NCI-H2107 (cell line): ENCODE measurements around the gene JTB.

Experiments
- DNase-seq: peaks from one replicate; lab custom pipeline; 2025; lab: John Stamatoyannopoulos, UW

Gene JTB

DNA sequence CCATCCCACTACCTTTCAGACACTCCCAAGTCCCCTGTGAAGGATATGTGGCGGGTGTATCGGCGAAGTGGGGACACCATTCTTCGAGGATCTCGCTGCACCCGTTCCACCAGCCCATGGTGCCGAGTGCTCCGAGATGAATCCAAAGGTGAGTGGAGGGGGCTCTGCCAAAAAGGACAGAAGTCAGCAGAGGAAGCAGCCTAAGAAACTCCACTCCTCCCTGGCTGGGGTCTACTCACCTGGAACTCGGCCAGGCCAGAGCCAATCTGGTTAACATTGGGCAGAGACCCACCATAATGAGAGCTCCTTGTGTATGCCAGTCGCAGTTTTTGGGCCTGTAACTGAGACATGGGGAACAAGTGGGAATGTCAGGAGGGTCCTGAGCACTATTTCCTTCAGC is 22.6 kb downstream of the JTB start:
- DNase-seq = no peak

DNA sequence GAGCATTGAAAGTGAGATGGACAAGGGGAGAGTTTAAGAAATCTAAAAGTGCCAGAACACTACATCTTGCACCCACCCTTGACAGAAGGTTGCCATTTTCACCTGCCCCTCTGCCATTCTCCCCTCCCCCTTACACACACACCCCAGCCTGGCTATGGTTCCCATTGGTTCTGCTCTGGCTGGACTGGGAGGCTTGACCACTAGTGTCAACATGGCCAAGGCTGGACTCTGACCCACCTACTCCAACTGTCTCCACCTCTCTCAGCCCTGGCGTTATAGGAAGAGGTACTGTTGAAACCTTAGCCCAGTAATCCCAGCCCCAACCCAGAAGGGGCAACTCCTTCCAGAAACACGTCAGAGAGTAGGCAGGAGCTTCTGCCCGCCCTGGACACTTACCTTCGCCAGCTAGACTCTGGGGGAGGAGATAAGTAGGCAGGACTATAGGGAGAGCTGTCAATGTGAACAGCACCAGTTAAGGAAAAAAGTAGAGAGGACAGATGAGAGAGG is 23.6 kb downstream of the JTB start:
- no peak for DNase-seq

DNA sequence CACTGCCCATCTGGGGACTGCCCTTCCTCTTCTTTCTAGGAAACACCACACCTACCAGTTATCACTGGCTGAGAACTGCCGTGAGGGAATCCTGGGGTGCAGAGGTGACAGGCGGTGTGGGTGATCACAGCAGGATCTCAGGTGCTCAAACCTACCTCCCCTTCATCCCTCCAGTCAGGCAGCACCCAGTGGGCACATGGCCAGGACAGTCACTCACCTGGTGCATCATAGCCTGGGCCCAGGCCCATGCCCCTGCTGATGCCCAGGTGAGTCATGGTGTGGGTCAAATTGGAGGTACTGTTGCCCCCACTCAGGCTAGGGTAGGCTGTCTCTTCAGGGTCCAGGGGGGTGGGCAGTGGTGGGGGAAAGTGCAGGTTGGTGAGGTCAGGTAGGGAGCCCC is 25.7 kb downstream of the JTB start:
- no peak for DNase-seq

DNA sequence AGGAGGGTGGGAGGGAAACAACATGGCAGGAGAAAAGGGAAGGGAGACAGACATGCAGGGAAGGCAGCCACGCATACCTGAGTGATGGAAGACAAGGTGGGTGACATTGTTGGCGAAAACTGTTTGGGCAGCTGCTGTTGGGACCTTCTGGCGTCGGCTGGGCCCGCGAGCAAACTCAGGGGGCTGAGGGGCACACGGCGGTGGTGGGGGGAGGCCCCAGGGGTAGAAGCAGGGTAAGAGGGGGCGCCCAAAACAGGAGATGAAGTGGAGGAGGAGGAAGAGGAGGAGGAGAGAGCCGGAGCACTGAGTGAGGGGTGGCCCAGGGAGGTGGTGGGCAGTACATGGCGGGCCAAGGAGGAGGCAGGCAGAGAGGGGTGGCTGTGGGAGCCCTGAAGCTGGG is 26.3 kb downstream of the JTB start:
- no peak for DNase-seq

DNA sequence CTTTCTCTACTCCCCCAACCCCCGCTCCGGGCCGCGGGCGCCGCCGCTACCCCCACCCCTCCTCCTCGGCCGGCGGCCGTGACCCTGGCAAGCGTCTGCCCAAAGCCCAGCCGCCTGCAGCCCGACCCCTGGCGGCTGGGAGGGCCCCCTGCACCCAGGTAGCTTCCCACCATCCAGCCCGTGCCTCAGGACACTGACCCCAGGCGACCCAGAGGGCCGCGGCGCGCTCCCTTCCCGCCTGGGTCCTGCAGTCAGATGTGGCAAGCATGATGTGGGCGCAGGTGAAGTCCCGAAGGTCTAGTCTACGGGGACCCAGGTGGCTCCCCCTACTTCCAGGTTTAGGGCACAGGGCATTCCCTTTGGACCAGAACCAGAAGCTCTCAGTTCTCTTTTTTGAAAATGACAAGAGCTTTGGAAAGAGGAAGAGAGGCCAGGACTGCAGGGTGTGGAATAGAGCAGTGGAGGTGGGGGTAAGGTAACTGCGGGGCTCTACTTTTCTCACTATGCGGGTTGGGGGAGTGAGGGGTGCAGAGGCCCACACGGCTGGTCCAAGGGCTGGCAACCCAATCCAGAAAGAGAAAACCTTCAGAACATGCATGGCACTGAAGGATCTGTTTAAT is 30.7 kb downstream of the JTB start, which contains the start of gene DENND4B:
Gene DENND4B, minus strand, starts transcription at position 97 of the 620 bp plus-strand sequence. CDS start 2,344 bp downstream, outside the sequence.
- peak; percentile 62 for DNase-seq

DNA sequence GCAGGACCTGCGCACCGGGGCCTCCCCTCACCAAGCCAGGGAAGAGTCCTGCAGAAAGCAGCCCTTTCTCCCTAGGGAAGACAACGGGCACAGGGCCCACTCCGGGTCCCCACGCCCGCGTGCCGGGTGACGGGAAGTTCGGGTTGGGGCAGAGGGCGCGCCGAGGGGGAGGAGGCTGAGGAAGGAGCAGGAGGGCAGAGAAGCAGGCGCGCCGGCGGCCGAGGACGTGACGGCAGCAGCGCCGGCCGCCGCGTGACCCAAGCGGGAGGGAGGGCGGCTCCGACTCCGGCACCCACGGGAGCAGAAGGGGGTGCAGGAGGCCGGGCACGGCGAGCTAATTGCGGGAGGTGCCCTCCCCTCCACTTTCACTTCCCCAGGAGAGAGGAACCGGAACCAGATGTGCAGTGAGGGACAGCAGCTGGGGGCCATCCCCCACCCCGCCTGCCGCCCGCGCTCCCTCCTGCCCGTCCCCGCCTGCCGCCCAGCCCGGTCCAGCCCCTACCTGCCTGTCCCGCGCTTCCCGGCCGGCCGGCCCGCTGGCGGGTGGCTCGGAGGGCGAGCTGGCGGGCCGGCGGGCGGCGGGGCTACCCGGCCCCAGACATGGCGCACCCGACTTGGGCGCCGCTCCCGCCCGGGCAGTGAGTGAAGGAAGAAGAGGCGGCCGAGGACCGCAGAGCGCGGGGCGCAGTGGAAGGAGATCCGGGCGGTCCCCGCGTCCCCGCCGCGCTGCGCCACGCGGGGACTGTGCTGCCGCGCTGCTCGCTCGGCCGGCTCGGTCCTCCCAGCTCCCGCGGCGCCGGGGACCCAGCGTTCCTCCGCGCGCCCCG is 31.5 kb downstream of the JTB start:
- no peak for DNase-seq

DNA sequence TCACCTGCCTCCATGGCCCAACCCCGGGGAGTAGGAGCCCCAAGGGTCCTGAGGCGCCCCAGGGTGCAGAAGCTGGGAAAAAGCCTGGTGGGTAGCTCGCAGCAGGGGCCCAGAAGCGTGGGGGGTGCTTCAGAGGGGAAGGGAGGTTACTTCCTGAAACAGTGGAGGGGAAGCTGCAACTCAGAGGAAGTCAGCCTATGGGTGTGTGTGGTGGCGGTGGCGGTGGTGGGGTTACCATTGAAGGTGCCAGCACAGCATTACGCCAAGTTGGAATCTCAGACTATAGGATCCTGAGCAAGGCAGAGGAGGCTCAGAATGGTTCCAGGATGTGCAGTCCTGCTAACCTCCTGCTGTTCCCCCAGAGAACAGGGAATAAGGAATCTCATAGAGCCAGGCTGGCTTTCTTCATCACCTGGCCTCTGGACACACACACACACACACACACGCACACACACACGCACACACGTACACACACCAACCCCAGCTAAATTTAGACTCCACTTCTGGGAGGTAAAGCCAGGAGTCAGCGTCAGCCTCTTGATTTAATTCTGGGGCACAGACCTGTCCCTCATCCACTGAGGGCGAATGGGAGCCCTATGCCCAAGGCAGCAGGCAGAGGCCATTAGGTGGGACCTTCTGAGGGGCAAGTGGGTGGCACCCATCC is 32.2 kb downstream of the JTB start:
- DNase-seq = no peak

DNA sequence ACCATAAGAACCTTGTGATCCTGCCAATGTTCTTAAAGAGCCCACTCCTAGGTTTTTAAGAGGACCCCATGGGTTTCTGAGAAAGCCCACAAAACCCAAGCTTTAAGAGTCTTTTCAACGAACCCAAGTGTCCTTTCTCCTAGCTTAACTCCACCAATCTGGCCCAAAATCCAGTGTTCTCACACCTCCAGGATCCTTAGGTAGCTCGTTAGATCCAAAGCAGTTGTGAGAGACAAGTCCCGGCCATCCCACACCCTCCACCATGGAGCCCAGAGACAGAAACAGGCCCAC is 32.7 kb downstream of the JTB start:
- no peak for DNase-seq

DNA sequence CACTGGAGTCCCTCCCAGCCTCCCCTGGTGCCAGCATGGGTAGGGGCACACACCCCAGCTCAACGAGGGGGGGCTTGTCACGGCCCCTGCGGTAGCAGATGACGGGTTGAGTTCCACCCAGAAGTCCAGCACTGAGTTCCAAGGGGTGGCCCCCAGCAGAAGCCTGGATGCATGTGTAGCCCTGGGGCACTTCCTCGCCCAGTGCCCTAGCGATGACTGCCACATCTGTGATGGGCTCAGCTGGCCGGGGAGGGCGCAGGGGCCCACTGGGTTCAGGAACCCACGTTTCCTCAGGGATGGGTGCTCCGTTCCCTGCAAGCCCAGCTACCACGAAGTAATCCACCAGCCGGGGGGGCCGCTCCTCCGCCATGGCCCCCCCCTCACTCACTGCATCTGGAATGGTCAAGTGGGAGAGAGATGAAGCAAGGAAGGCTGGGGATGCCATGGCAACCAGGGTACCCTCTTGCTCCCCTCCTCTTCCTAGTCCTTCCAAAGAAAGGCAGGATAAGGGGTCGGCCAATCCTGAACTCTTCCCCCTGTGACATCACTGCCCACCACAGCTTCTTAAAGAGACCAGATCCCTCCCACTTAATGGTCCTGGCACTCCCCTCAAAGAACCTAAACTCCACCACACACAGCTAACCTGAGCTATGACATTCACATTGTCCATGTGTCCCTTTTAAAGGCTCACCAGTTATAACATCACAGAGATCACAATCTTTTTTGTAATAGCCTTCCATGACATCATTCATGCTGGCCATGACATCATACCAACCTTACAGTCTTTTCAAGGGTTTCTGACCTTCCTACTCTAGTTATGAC is 33.3 kb downstream of the JTB start:
- DNase-seq = no peak

DNA sequence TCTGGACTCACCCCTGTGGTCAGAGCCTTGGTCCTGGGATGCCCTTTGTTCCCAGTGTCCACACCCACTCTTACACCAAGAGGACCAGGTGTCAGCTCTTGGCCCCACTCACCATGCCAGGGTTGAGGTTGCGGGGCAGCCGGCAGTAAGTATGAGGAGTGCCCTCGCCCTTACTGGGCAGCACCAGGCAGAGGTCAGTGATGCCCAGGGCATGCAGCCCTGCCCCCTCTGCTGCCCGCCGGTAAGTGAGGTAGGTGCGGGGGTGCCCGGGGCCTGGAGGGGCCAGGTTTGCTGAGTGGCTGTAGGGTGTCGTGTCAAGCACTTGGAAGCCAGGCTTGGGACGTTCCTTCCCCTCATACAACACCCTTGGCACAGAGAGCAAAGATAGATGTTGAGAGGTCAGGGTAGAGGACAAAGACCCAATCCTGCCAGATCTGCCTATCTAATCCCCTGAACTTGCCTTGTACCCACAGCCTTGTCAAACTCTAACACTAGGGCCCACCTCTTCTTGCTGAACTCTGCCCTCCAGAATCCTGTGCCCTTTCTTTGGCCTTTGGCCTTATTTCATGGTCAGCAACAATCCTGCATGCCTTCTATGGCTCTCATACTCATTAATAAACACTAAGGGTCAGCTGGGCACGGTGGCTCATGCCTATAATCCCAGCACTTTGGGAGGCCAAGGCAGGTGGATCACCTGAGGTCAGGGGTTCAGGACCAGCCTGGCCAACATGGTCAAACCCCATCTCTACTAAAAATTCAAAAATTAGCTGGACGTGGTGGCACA is 34.5 kb downstream of the JTB start:
- no peak for DNase-seq

DNA sequence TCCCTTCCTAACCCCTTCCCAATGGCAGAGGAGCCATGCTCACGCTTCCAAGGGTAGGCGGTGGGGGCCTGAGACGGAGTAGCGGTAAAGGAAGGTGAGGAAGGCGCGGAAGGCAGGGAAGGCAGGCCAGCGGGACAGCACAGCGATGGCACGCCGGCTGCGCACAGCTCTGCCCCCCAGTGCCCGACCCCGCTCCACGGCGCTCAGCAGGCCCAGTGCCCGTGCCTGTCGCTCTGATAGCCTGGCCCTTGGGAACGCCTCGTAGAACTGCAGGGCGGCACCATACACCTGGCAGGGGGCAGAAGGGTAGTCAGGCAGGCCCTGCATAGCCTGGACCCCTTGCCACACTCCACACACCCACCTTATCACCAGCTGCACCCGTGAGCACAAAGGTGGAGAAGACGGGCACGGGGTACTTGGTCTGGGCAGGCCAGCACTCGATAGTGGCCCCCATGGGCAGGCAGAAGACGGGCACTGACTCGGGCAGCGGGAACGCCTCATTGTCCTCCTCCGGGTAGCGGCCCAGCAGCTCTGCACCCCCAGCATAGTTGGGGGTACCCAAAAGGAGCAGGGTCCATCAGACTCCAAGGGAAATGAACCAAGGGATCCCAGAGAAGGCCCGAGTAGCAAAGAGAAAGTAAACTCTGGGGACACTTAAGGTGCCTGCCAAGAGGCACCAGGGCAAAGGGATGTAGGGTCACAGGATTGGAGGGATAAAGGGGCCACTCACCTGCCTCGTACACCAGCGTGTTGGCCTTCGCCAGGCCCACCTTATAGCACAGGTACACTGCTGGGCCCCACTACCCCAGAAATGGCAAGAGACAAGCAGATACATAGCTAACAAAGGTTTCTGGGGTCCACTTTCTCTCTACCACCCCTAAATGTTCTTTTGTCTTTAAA is 35.4 kb downstream of the JTB start:
- no peak for DNase-seq

DNA sequence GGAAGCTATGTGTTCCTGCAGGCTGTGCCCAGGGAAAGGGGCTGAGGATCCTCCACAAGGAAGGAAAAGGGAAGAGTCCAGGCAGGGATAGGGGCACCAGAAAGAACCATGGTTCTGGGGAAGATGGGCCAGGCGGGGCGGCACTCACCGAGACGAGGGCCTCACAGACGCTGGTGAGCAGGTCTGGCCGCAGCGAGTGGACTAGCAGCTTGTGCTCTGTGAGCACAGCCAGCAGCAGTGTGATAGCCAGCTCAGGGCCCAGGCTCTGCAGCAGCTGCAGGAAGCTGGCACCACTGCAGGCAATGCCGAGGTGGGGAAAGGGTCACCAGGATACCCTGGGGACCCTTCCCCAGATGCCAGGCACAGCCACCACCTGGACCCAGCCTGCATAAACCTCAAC is 36.7 kb downstream of the JTB start:
- no peak for DNase-seq

DNA sequence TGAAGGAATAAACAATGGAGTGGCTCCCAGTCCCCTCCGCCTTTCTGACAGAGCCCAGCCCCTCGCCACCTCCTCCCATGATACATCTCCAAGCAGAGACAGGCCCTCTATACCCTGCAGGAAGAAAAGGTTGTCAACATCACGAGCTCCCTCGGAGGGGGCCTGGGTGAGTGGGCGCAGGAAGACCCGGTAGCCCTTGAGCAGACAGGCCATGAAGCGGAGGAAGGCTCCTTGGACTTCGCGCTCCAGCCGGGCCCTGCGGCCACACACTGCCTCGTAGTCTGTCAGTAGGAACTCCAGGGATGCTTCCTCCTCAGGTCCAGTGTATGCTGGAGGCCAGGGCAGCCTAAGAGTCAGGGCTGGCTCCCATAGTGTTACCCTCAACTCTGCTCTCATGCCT is 38.0 kb downstream of the JTB start:
- no peak for DNase-seq

DNA sequence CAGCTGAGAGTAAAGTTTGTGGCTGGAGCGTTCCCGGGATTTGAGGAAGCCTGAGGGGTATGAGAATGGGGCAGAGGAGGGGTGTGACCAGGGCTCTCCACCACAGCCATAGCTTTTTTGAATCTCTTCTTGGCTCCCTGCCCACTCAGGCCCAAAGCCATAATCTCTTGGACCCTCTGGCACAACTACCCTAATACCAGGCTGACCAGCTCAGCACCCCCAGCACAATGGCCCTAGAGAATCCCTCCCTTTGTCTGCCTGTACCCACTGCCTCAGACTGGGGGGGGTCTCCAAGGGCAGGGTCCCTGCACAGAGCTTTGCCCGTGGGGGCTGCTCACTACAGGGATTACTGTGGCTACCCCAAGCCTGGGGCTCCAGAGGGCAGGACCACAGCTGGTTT is 38.5 kb downstream of the JTB start:
- DNase-seq = no peak

DNA sequence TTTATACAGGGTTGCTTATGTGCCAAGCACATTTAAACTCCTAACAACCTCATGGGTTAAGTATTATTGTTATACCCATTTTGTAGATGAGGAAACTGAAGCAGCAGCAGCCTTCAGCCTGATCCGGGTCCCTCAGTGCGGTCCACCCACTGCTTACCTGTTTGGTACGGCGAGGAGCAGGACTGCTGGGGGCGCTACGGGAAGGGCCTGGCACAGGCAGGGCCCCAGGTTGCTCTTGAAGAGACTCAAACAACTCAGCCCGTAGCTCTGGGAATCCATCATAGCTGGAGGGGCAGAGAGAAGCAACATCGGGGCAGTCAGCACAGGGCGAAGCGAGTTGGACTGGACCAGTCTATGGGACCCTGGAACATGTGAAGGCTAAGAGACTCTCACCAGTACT is 40.1 kb downstream of the JTB start:
- DNase-seq = no peak

DNA sequence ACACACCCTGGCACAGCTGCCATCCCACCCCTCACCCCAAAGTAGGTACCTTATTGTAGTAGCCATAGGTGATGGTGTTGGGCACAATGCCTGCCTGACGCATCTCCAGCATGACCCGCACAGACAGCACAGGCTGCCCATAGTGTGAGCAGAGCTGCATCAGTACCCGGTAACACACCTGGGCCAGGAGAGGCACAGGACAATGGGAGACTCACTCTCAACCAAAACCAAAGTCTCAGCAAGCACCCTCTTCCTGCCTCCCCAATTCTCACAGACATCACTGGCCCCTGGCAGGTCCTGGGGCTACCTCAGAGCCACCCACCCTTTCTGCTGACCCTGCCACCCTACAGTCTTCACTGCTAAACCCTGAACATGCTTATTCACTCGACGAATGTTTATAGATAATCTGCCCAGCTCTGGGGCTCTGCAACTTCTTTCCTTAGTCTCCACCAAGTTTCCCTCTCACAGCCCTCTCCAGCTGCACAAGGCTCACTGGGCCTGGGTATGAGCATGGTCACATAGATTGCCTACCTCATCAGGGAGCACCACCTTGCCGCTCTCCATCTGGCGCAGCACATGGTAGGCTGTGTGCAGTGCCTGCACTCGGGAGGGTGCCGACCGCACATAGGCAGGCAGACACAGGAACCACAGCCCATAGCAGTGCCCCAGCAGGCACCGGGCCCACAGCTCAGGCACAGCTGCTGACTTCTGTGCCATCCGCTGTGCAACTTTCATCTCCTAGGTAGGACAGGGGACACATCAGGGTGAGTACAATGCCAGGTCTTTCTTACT is 41.3 kb downstream of the JTB start:
- no peak for DNase-seq

DNA sequence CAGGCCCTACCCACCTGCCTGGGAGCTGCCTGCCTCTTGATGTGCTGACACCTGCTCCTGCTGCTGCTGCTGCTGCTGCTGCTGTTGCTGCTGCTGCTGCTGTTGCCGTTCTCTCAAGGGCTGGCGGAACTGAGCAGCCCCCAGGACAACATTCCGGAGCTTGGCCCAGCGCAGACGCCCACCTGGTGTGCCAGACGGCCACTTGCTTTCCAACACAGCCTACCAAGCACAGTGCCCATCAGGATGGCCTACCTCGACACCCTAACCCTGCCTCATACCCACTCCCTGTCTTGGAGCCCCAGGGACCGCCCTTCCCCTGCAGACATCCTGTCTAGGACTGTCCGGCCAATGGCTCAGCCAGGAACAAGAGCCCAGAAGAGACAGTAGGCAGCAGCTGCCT is 42.7 kb downstream of the JTB start:
- no peak for DNase-seq

DNA sequence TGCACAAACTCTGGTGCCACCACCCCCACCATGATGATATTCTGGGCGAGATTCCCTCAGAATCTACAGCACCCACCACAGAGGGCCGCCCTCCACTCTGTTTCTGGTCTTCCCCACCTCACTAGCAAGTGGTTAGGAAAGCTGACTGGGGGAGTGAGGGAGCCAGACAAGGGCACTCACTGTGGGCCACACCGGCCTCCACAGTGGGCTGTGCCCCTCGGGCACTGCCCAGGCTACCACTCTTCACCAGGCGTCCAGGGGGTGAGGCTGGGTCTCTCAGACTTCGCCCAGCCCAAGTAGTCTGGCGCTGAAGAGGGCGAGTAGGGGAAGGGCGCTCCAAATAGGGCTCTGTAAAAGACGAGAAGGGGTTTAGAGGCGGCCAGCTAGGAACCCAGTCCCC is 43.5 kb downstream of the JTB start:
- DNase-seq = no peak

DNA sequence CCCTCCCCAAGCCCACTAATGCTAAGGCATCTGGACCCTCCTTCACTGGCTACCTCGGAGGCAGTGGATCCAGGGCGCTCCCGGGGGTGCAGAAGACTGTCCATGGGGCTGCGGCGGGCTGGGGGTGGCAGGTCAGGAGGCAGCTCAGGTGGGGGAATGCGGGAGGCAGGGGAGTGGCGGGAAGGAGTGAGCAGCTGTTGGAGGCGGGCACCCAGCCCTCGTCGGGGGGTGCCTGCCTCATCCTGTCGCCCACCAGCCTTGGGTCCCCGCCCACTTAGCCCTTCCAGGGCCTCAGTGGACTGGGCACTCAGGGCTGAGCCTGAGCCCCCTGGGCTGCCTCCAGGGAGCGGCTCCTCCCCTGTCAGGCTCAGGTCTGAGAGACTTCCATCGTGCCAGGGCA is 44.0 kb downstream of the JTB start:
- no peak for DNase-seq
